Non-pigmented ciliary epithelial cell (primary cell): Measurements from ENCODE around the gene RABGGTA.

Source experiments
- DNase-seq: peaks from one replicate; pipeline ENCODE4 v3.0.0-alpha.2; 2010; ENCODE audit warnings: low read depth

The RABGGTA gene, protein sequence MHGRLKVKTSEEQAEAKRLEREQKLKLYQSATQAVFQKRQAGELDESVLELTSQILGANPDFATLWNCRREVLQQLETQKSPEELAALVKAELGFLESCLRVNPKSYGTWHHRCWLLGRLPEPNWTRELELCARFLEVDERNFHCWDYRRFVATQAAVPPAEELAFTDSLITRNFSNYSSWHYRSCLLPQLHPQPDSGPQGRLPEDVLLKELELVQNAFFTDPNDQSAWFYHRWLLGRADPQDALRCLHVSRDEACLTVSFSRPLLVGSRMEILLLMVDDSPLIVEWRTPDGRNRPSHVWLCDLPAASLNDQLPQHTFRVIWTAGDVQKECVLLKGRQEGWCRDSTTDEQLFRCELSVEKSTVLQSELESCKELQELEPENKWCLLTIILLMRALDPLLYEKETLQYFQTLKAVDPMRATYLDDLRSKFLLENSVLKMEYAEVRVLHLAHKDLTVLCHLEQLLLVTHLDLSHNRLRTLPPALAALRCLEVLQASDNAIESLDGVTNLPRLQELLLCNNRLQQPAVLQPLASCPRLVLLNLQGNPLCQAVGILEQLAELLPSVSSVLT

DNA sequence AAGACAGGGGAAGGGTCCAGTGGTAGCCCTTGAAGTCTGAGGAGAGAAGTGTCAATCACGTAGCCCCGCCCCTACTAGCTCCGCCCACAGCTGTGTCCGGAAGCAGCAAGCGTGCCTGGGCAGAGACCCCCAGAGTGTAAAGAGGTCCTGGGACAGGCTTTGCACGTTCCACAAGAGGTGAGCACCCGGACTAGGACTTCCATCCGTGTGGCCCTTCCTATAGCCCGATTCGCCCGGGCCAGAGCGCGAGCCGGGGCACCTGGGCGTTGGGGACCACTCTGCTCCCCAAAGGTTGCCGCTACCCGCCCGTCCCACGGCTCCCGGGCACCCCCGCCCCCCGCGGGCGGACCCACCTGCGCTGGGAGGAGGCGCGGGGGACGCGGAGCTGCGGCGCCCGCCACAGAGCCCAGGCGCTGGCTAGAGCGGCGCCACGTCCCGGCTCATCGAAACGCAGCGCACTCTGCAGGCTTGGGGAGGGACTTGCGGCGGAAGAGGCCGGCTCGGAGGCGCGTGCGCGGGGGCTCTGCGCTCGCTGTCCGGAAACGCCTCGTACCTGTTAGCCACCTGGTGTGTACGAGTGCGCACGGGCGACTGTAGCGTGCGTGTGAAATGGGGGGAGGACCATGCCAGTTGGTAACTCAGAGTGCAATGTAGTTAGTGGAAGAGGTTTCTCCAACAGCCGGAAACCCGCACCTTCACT, at the start of gene RABGGTA:
Gene RABGGTA, minus strand, starts transcription at position 464 of the 700 bp plus-strand sequence. CDS start 482 bp downstream, outside the sequence.
- peak; percentile 45 for DNase-seq

DNA sequence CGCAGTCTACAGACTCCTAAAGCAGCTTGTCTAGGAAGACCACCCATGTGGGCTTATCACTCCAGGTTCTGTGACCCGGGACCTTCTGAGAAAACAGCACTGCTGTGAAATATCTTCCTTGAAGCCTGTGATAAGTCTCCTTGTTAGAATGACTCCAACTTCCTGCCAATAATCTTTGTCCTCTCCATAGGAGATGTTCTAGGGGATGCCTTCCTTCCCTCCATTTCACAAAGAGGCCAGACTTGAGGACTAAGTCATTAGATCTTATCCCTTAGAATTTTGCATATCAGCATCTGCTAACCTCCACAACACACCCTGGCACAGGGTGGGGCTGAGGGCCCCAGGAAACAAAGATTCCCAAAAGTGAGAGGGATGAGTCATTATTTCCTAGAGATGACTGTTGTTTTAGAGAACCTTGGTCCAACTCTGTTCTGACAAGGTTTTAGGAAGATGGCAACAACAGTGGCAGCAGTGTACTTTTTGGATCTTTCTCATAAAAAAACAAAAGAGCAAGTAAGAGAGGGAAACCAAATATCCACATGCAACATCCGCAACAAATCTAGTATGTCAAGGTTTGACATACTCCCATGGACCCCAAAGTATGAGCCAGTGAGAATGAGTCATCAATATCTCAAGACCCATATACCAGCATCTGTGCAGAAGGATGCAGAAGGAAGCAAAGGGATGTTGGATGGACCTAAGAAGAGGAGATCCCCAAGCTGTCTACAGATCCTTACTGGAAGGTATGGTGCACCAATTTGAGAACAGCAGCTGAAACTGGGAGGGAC, 45.9 kb upstream of the RABGGTA start:
- no peak for DNase-seq

DNA sequence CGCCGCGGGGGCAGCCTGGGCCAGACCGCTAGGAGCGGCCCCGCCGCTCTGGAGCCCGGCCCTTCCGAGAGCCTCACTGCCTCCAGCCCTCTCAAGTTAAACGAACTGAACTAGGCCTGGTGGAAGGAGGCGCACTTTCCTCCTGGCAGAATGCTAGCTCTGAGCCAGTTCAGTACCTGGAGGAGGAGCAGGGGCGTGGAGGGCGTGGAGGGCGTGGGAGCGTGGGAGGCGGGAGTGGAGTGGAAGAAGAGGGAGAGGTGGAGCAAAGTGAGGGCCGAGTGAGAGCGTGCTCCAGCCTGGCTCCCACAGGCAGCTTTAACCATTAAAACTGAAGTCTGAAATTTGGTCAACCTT, 45.2 kb upstream of the RABGGTA start:
- DNase-seq, result no peak

GRCh38 chr14:24315807-24316596, 44.6 kb upstream of the RABGGTA start:
- DNase-seq, result no peak

- DNase-seq, result no peak
Observed at GRCh38 chr14:24315243-24315806, 43.9 kb upstream of the RABGGTA start.

GRCh38 chr14:24314377-24315193, 43.2 kb upstream of the RABGGTA start:
- DNase-seq, result no peak

DNA sequence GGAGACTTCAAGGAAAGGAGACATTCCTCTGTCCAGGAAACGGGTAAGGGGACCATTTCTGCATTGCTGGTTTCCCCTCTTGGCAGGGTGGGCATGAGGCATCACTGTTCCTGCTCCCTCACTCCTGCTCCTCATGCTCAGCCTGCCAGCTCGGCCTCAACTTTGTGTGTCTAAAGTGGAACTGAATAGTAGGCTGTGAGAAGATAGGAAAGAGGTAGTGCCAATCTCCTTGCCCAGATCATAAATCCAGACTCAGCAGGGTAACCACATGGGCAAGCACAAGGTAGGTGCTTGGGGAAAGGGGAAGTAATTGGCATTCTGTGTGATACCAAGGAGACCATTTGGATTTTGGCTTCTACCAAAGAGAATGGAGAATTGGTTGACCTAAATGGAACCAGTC, 42.5 kb upstream of the RABGGTA start:
- DNase-seq, result no peak

DNA sequence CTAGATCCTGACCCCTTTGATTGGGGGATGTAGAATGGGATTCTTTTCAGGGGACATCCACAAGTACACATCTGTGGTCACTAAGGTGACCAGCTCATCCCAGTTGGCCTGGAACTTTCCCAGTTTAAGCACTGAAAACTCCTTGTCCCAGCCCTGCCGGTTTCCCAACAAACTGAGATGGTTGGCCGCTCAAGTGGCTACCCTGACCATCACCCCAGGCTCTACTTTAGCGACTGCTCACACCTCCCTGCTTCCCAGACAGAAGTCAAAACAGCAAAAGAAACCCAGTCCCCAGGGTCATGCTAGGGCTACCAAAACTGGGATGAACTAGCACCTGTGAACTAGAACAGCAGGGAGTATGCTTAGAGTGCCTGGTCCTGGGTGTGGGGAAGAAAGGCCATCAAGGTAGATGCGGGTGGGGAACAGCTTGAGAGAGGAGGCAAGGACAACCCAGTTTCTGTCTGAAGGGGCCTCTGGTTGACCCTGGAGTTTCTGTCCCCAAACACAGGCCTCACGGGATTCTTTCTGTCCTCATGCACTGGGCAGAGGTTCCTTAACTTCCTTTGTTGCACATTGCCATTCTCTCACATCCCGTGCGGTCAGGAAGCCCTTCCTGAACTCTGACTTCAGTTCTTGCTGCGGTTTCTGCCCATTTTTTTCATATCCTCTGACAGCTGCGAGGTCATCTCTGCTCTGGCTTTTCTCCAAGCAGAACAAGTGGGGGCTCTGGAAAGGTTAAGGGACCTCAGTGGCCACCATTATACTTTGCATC, 41.5 kb upstream of the RABGGTA start:
- DNase-seq, result no peak

- DNase-seq, result no peak
Observed at GRCh38 chr14:24311837-24312615, 40.6 kb upstream of the RABGGTA start.

GRCh38 chr14:24310646-24311604, 39.5 kb upstream of the RABGGTA start, which contains the start of gene LTB4R:
LTB4R (plus strand) TSS chr14:24311502; CDS start chr14:24315652, 4,150 bp downstream.
- peak; percentile 18 for DNase-seq

GRCh38 chr14:24310265-24310645, 38.9 kb upstream of the RABGGTA start:
- DNase-seq, result no peak

GRCh38 chr14:24309538-24310264, 38.3 kb upstream of the RABGGTA start, which contains the start of gene LTB4R2:
LTB4R2 (plus strand) TSS chr14:24310140; CDS start chr14:24310665, 525 bp downstream.
- DNase-seq, result no peak

- no peak for DNase-seq
Observed at GRCh38 chr14:24308342-24309124, 37.1 kb upstream of the RABGGTA start.

GRCh38 chr14:24307575-24308341, 36.4 kb upstream of the RABGGTA start, which contains the start of gene CIDEB:
CIDEB (minus strand) TSS chr14:24307977; CDS start chr14:24307858, 119 bp downstream.
- DNase-seq, result no peak

DNA sequence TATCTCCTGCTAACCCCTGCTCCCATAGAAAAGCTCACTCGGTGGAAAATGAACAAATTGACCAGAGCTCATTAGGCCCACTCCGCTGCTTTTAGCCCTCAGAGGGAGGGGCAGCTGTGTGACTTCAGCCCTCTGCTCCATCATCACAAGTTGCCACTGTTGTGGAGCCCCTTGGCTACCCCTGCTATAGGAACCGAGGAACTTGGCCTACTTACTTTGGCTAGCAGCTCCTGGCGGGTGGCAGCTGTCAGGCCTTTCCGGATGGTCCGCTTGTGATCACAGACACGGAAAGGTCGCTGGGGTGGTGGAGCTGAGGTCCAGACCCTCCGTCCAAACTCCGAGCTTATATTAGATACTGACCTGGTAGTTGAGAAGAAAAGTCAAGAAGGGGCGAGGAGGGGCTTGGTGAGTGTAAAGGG, 35.8 kb upstream of the RABGGTA start:
- DNase-seq, result no peak
